Progenitor cell of endocrine pancreas (in vitro differentiated cells): ENCODE results near the gene GRID2IP. TPM values are rescaled to one million over a fixed set of nuclear protein-coding genes. Genes with fewer than 3 reads are reported as not detected.
A peak's percentile ranks its signal among the peaks of the same experiment; 100 is the strongest.

Experiments used
- DNase-seq: peaks from one replicate; pipeline ENCODE4 v3.0.0; 2021; ENCODE audit warnings: low spot score; ENCODE audit not compliant: unreplicated experiment
- H3K27ac Mint-ChIP-seq: 2 replicates; pipeline ENCODE4 v1.8.0; 2021; ENCODE audit warnings: mild to moderate bottlenecking, moderate library complexity, mixed read lengths
- H3K27me3 Mint-ChIP-seq: 2 replicates; pipeline ENCODE4 v1.8.0; 2021; ENCODE audit warnings: mixed read lengths
- H3K36me3 Mint-ChIP-seq: 2 replicates; pipeline ENCODE4 v1.8.0; 2022; ENCODE audit warnings: mixed read lengths; ENCODE audit not compliant: insufficient read depth
- H3K4me1 Mint-ChIP-seq: 2 replicates; pipeline ENCODE4 v1.8.0; 2021; ENCODE audit warnings: low read depth, mixed read lengths
- H3K4me3 Mint-ChIP-seq: 2 replicates; pipeline ENCODE4 v1.8.0; 2021; ENCODE audit warnings: low read depth, mild to moderate bottlenecking, moderate library complexity, mixed read lengths
- H3K9me3 Mint-ChIP-seq: 2 replicates; pipeline ENCODE4 v1.8.0; 2021; ENCODE audit warnings: low read depth, mixed read lengths
- CTCF ChIP-seq: fragments of 200-600 bp; sonication (generic); IDR thresholded peaks from one replicate; pipeline ENCODE4 v1.5.0; 2021; ENCODE audit warnings: antibody characterized with exemption, mild to moderate bottlenecking; ENCODE audit not compliant: unreplicated experiment
- total RNA-seq: library from RNA; stranded (reverse); gene quantifications from 2 replicates; pipeline ENCODE4 v1.2.1, GENCODE V29; 2021

GRID2IP gene
- total RNA-seq, 1 donor from 2014 or later: 2.5 TPM

- DNase-seq: no peak
- H3K36me3 Mint-ChIP-seq: no peaks in the 10 kb centered on the region
- no peak overlapping the region for H3K4me3 Mint-ChIP-seq
- H3K27me3 Mint-ChIP-seq: no peaks in the 10 kb centered on the region
- TF ChIP-seq CTCF: no peak
- no peaks in the 10 kb centered on the region for H3K4me1 Mint-ChIP-seq
- H3K9me3 Mint-ChIP-seq: no peaks in the 10 kb centered on the region
- no peak overlapping the region for H3K27ac Mint-ChIP-seq
Measured at GRCh38 chr7:6495597-6496262, 55.5 kb downstream of the GRID2IP start.

- DNase-seq: no peak
- TF ChIP-seq CTCF: no peak
- no peak overlapping the region for H3K4me3 Mint-ChIP-seq
- no peaks in the 10 kb centered on the region for H3K36me3 Mint-ChIP-seq
- H3K9me3 Mint-ChIP-seq: no peaks in the 10 kb centered on the region
- no peaks in the 10 kb centered on the region for H3K4me1 Mint-ChIP-seq
- peak overlapping the region; percentile 56 for H3K27ac Mint-ChIP-seq
- H3K27me3 Mint-ChIP-seq: no peaks in the 10 kb centered on the region
Measured at GRCh38 chr7:6494365-6494764, 56.9 kb downstream of the GRID2IP start.

- H3K4me1 Mint-ChIP-seq: no peaks in the 10 kb centered on the region
- H3K4me3 Mint-ChIP-seq: no peak overlapping the region
- H3K36me3 Mint-ChIP-seq: no peaks in the 10 kb centered on the region
- no peaks in the 10 kb centered on the region for H3K27me3 Mint-ChIP-seq
- DNase-seq: no peak
- H3K9me3 Mint-ChIP-seq: no peaks in the 10 kb centered on the region
- no peak for TF ChIP-seq CTCF
- no peak overlapping the region for H3K27ac Mint-ChIP-seq
Measured at GRCh38 chr7:6491194-6491593, 60.1 kb downstream of the GRID2IP start.

GRCh38 chr7:6489612-6490011 lies 61.6 kb downstream of the GRID2IP start:
- Mint-ChIP-seq H3K27ac (no peak overlapping the region), H3K36me3 (peaks cover 2% of the 10 kb centered on the region), H3K4me1 (peaks cover 3% of the 10 kb centered on the region), H3K4me3 (no peak overlapping the region), H3K9me3 (peaks cover 2% of the 10 kb centered on the region), H3K27me3 (no peaks in the 10 kb centered on the region)
- peak; percentile 10 for TF ChIP-seq CTCF
- no peak for DNase-seq

DNA sequence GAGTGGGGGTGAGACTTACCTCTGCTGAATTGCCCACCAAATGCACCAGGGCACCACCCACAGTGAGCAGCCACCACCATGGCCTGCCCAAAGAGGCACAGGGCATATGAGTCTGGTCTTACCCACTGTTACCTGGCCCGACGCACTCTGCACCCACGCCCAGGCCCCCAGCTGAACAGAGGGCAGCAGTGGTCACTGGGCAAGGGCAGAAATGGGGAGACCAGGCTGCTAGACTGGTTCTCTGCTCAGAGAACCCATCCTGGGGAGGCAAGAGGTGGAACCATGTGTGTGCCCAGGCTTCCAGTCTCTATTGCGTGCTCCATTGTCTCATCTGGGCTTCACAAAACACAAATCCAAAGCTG lies 64.1 kb downstream of the GRID2IP start:
- peaks cover 3% of the 10 kb centered on the region for H3K36me3 Mint-ChIP-seq

More for the DNA sequence above, 64.1 kb downstream of the GRID2IP start:
- peaks cover 10% of the 10 kb centered on the region for H3K4me1 Mint-ChIP-seq
- no peak for TF ChIP-seq CTCF
- no peak overlapping the region for H3K4me3 Mint-ChIP-seq
- H3K27ac Mint-ChIP-seq: no peak overlapping the region
- H3K27me3 Mint-ChIP-seq: no peaks in the 10 kb centered on the region
- no peak for DNase-seq
- peaks cover 4% of the 10 kb centered on the region for H3K9me3 Mint-ChIP-seq
